Aorta (tissue), 5 donors: ENCODE results near the gene SULF2. TPM values are rescaled to one million over a fixed set of nuclear protein-coding genes. Genes with fewer than 3 reads are reported as not detected.

Experiments used
- ATAC-seq: fragments of 200-7000 bp; cut with Tn5 transposase; one replicate; pipeline ENCODE4 v1.9.1; 2022; ENCODE audit warnings: moderate library complexity; ENCODE audit not compliant: low FRiP score
- DNase-seq, 2 donors: peaks; one replicate each; pipeline ENCODE4 v3.0.0-alpha.2; 2020
- H3K27ac ChIP-seq, 2 donors: one replicate each; pipeline ENCODE4 v1.5.1; 2013; ENCODE audit warnings: low read length in 2 of 2, mild to moderate bottlenecking in 2 of 2, moderate library complexity in 2 of 2, control low read depth in 1 of 2, inconsistent platforms in 1 of 2, low read depth in 1 of 2
- H3K27me3 ChIP-seq, 2 donors: one replicate each; pipeline ENCODE4 v1.6.1; 2013; ENCODE audit warnings: control low read depth in 1 of 2, low read length in 1 of 2, mild to moderate bottlenecking in 1 of 2, moderate library complexity in 1 of 2; ENCODE audit not compliant: insufficient read depth in 2 of 2, control insufficient read depth in 1 of 2
- H3K36me3 ChIP-seq, 2 donors: one replicate each; pipeline ENCODE4 v1.6.1; 2013; ENCODE audit warnings: control low read depth in 1 of 2, low read length in 1 of 2, mild to moderate bottlenecking in 1 of 2; ENCODE audit not compliant: insufficient read depth in 2 of 2, control insufficient read depth in 1 of 2
- H3K4me1 ChIP-seq, 2 donors: one replicate each; pipeline ENCODE4 v1.6.1; 2013; ENCODE audit warnings: low read length in 2 of 2, control low read depth in 1 of 2, mild to moderate bottlenecking in 1 of 2, moderate library complexity in 1 of 2; ENCODE audit not compliant: insufficient read depth in 2 of 2, control insufficient read depth in 1 of 2
- H3K4me3 ChIP-seq, 2 donors: one replicate each; pipeline ENCODE4 v1.5.1; 2013; ENCODE audit warnings: low read length in 2 of 2, control low read depth in 1 of 2, mild to moderate bottlenecking in 1 of 2
- H3K9me3 ChIP-seq: one replicate; pipeline ENCODE4 v1.6.1; 2013; ENCODE audit warnings: mild to moderate bottlenecking, low read length; ENCODE audit not compliant: control insufficient read depth
- WGBS, 2 donors: extraction: QIAGEN DNeasy Blood & Tissue Kit; methylation state at CpG; one replicate each; pipeline ENCODE4 v1.1.7; 2013; 5-methylcytosine and 5-hydroxymethylcytosine counted together
- intact Hi-C, 2 donors: fragments of 100-400 bp; cut with DNase I; formaldehyde crosslinking; loops; one replicate each; pipeline versions ENCODE4 v1.14.2 to v1.15.0; 2022
- polyA plus RNA-seq, 2 donors: library from polyadenylated mRNA; stranded (reverse); fragments of 200-250 nt; gene quantifications; one replicate each; pipeline ENCODE4 v1.2.3, GENCODE V29; 2013
- total RNA-seq, 2 donors: library from RNA; stranded (reverse); fragmentation: NEBNext Ultra II Directional; extraction: Animal tissue kit (Norgen Biotek cat#: 25700); gene quantifications; one replicate each; pipeline ENCODE4 v1.2.1, GENCODE V29; 2021
- donor health status: healthy with polysubstance abuse.
- donor health status: Bipolar disorder and iron deficiency.
- donor health status: DM: no; HTN: no; CAD: no.
- donor health status: DM: no; HTN: no; CAD: no.
- donor health status: DM: yes; HTN: yes; CAD: no.

SULF2 gene
- total and polyA plus RNA-seq, 4 donors: 17.7 to 145 (median 64.7) TPM

DNA sequence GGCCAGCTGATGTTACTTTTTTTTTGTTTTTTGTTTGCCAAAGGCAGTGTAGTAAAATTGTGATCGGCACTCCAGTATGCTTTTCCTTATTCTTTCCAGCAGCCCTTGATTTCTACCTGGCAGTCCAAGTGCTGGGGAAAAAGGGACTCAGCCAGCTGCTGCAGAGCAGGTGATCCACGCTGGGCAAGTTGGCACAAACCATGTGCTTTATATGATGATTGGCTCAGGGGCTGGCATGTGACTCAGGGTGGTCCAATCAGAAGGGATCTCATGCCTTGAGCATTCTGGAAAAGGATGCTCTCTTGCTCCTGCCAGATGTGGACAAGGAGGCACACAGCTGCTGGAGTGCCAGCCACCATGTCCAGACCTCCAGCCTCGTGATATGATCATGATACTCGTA is 54.5 kb downstream of the SULF2 start:
- no peak for ATAC-seq
- intact Hi-C loops: no loop called here

DNA sequence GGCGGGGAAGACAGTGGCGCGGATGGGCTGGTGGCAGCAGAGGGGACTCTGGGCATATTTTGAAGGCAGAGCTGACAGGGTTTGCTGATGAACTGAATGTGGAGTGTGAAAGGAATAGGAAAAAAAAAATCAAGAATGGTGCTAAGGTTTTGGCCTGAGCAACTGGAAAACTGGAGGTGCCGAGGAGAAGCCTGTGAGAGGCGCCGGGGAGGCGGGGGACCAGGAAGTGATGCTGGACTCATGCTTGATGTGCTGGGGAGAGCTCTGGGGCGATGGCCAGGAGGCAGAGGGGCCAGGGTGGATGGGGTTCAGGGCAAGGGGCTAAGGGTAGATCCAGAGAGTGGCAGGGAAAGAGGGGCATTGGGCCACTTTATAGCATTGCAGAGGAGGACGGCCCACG is 55.8 kb downstream of the SULF2 start:
- no peaks in the 10 kb centered on the region for H3K27me3 ChIP-seq
- intact Hi-C loops: no loop called here
- DNase-seq: no peak

More for the DNA sequence above, 54.5 kb downstream of the SULF2 start:
- no peak overlapping the region for H3K4me3 ChIP-seq
- DNase-seq: no peak
- H3K4me1 ChIP-seq: no peaks in the 10 kb centered on the region
- no peaks in the 10 kb centered on the region for H3K36me3 ChIP-seq
- WGBS, 2 donors: 90 to 91% methylated on average over 4 of the region's 4 CpGs
- H3K27me3 ChIP-seq: no peaks in the 10 kb centered on the region
- H3K9me3 ChIP-seq: no peaks in the 10 kb centered on the region
- H3K27ac ChIP-seq: no peak overlapping the region

DNA sequence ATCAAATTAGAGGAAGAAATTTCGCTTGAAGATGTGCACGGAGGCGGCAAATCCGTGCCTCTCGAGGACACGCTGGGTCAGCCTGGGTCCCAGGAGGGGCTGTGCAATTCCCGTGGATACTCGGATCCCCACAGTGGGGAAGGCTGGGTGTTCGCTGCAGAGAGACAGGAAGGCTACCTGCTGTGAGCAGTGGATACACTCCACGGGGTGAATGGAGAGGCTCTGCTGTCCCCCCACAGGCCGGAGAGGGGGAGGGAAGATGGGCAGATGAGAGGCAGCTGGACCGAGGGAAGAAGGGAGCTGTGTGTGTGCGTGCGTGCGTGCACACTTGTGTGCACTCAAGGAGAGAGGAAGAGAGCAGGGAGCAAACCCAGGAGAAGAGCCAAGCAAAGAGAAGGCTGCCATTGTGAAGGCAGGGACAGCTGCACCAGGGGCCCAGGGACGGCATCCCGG is 57.3 kb downstream of the SULF2 start:
- intact Hi-C loops: no loop called here
- no peak overlapping the region for H3K27ac ChIP-seq
- no peaks in the 10 kb centered on the region for H3K9me3 ChIP-seq
- H3K4me1 ChIP-seq: no peaks in the 10 kb centered on the region
- no peak overlapping the region for H3K4me3 ChIP-seq
- H3K27me3 ChIP-seq: no peaks in the 10 kb centered on the region
- H3K36me3 ChIP-seq: no peaks in the 10 kb centered on the region
- ATAC-seq: no peak
- DNase-seq: no peak
- 86 to 88% methylated on average over 17 of the region's 17 CpGs for WGBS, 2 donors

More for the DNA sequence above, 55.8 kb downstream of the SULF2 start:
- Histone ChIP-seq H3K4me3 (no peak overlapping the region), H3K4me1 (no peaks in the 10 kb centered on the region), H3K36me3 (no peaks in the 10 kb centered on the region), H3K9me3 (no peaks in the 10 kb centered on the region), H3K27ac (no peak overlapping the region)
- ATAC-seq: no peak
- 95 to 96% methylated on average over 10 of the region's 10 CpGs for WGBS, 2 donors

DNA sequence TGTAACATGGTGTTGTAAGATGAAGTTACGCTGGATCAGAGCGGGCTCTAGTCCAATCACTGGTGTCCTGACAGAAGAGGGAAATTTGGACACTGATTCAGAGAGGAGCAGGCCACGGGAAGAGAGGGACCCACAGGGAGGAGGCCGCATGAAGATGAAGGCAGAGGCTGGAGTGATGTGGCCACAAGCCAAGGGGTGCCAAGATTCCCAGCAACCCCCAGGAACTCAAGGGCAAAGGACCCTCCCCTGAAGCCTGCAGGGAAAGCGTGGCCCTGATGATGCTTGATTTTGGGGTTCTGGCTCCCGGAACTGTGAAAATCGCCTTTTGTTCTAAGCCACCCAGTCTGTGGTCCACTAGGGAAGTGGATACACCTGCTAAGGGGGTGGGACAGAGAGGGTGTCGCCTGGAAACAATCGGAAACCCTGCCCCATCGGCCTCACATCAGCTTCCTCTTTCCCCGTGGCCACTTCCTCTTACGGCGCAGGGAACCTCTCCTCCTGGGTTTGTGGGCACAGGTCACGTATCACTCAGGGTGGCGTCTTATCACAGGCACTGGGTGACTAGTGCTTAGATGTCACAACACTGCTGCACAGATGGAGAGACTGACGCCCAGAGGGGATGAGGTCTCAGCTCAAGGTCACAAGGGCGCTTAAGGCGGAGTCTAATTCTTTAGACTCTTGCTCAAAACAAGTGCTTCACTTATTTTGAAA is 58.0 kb downstream of the SULF2 start:
- no peak overlapping the region for H3K27ac ChIP-seq
- H3K36me3 ChIP-seq: no peaks in the 10 kb centered on the region
- ATAC-seq: peak; percentile 61
- WGBS, 2 donors: 87 to 88% methylated on average over 18 of the region's 18 CpGs
- no peak overlapping the region for H3K4me3 ChIP-seq
- no peaks in the 10 kb centered on the region for H3K27me3 ChIP-seq
- no peaks in the 10 kb centered on the region for H3K9me3 ChIP-seq
- no peaks in the 10 kb centered on the region for H3K4me1 ChIP-seq
- intact Hi-C loops: no loop called here
- DNase-seq: peak in 1 of 2 donors; percentile 84

DNA sequence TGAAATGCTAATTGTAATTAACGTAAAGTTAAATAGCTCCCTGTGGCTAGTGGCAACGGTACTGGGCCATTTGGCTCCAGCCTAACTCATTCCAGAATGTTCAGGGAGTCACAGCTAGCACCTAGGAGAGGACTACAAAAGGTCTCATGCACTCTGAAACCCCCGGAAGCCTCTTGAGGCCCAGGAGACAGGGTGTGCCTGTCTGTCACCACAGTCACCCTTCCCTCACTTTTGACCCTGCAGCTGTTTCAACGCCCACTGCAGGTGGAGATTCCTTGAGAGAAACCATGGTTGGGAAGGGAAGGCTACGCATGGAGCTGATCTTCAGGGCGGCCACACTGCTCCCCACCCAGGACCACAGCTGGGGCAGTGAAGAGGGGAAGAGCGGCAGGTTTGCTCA is 58.6 kb downstream of the SULF2 start:
- no peaks in the 10 kb centered on the region for H3K4me1 ChIP-seq
- no peaks in the 10 kb centered on the region for H3K36me3 ChIP-seq
- H3K4me3 ChIP-seq: no peak overlapping the region
- 85 to 87% methylated on average over 7 of the region's 7 CpGs for WGBS, 2 donors
- DNase-seq: no peak
- intact Hi-C loops: no loop called here
- ATAC-seq: no peak
- H3K27ac ChIP-seq: no peak overlapping the region
- no peaks in the 10 kb centered on the region for H3K9me3 ChIP-seq
- no peaks in the 10 kb centered on the region for H3K27me3 ChIP-seq

- DNase-seq: peak; percentile 76 to 83
- Histone ChIP-seq H3K27me3 (no peaks in the 10 kb centered on the region), H3K4me3 (no peak overlapping the region), H3K4me1 (peaks cover 0 to 4% of the 10 kb centered on the region in 2 donors), H3K27ac (no peak overlapping the region), H3K36me3 (no peaks in the 10 kb centered on the region), H3K9me3 (no peaks in the 10 kb centered on the region)
- peak; percentile 76 for ATAC-seq
- WGBS, 2 donors: 45% methylated on average over 18 of the region's 18 CpGs
- intact Hi-C loops: loop anchor here in 1 of 2 donors (2.0 kb wide), 1 partner anchor 895 kb away; no protein-coding TSS in a partner anchor
Measured at GRCh38 chr20:47725248-47725973, 59.9 kb downstream of the SULF2 start.

- WGBS, 2 donors: 88 to 89% methylated on average over 5 of the region's 5 CpGs
- intact Hi-C loops: loop anchor here in 1 of 2 donors (2.0 kb wide), 1 partner anchor 896 kb away; no protein-coding TSS in a partner anchor
- ATAC-seq: no peak
Measured at GRCh38 chr20:47724910-47725247, 60.4 kb downstream of the SULF2 start.

GRCh38 chr20:47724396-47724795 is 60.9 kb downstream of the SULF2 start:
- DNase-seq (no peak), ATAC-seq (no peak)
- Histone ChIP-seq H3K36me3 (no peaks in the 10 kb centered on the region), H3K9me3 (no peaks in the 10 kb centered on the region), H3K4me3 (no peak overlapping the region), H3K27ac (no peak overlapping the region), H3K27me3 (no peaks in the 10 kb centered on the region), H3K4me1 (peaks cover 0 to 4% of the 10 kb centered on the region in 2 donors)
- intact Hi-C loops: loop anchor here in 1 of 2 donors (2.0 kb wide), 1 partner anchor 896 kb away; no protein-coding TSS in a partner anchor
- WGBS, 2 donors: 76 to 81% methylated on average over 6 of the region's 6 CpGs

More at GRCh38 chr20:47724910-47725247, 60.4 kb downstream of the SULF2 start:
- no peaks in the 10 kb centered on the region for H3K27me3 ChIP-seq
- no peaks in the 10 kb centered on the region for H3K36me3 ChIP-seq
- H3K9me3 ChIP-seq: no peaks in the 10 kb centered on the region
- no peak for DNase-seq
- H3K27ac ChIP-seq: no peak overlapping the region
- no peak overlapping the region for H3K4me3 ChIP-seq
- peaks cover 0 to 4% of the 10 kb centered on the region in 2 donors for H3K4me1 ChIP-seq
